Stimulated activated CD4-positive, alpha-beta T cell treated with anti-CD3 and anti-CD28 coated beads, Interleukin-1b, Interleukin-23, amount 100 ng/mL, for 48 hours (primary cell): ENCODE results near the gene CSKMT.
A peak's percentile ranks its signal among the peaks of the same experiment; 100 is the strongest.
"Not testable (repeated sequence)": the region's sequence is repeated elsewhere in the genome, so short reads cannot be mapped to it uniquely, and the experiment has no call there.

Experiments used
- DNase-seq: peaks from one replicate; pipeline ENCODE4 v3.0.0-alpha.2; 2020

Gene CSKMT

GRCh38 chr11:62689421-62690183 lies 24.5 kb downstream of the CSKMT start, which contains the start of gene LRRN4CL:
TSS of gene LRRN4CL (minus strand) at chr11:62689530. CDS start at chr11:62688508, 1,022 bp downstream.
- DNase-seq = no peak

DNA sequence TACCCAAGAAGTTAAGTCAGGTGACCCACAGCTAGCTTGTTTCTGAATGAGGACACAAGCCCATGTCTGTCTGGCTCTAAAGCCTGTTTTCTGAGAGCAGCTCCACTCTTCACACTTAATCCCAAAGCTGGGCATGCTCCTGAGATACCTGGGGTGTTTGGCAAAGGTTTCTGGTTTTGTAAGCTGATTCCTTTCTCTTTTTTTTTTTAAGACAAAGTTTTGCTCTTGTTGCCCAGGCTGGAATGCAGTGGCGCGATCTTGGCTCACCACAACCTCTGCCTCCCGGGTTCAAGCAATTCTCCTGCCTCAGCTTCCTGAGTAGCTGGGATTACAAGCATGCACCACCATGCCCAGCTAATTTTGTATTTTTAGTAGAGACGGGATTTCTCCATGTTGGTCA lies 28.5 kb downstream of the CSKMT start:
- DNase-seq = not testable (repeated sequence)

DNA sequence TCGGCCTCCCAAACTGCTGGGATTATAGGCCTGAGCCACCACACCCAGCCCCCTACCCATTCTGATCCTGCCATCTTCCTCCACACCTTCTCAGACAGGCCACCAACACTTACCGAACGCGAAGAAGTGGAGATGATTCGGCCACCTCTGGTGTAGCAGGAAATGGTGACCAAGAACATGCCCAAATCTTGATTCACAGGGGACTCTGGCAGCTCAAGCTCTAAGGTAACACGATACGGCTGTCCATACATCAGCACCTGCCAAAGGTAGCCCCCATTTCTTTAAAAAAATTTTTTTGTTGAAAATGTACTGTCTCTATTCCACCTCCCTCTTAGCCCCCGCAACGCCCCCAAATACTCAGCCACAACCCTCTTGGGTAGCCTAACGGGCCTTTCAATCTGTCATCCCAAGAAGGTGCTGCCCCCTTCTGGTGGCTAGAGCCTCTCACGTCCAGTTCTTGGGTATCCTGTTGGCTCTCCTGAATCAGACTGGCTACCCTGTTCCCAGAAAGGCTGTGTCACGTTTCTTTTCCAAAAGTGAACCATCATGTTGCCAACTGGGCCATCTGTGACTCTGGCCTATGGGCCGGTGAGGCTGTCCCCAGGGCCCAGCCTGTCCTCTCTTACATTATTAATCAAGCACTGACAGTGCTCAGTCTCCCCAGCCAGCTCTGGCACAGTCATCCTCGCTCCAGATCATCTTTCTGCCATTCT lies 29.5 kb downstream of the CSKMT start:
- peak; percentile 65 for DNase-seq

DNA sequence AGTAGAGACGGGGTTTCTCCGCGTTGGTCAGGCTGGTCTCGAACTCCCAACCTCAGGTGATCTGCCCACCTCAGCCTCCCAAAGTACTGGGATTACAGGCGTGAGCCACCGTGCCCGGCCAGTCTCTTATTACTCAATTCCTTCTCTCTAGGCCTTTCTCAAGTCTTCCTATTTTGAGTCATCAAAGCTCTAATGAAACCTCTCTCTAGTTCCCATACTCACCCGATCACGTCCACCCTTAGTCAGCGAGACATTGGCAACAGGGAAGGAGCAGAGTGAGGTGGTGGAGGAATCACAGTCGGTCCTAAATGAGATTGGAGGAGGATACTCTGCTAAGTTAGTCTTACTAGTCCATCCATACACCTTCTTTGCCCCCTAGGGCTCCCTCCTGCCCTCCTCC lies 37.1 kb downstream of the CSKMT start:
- DNase-seq = no peak

DNA sequence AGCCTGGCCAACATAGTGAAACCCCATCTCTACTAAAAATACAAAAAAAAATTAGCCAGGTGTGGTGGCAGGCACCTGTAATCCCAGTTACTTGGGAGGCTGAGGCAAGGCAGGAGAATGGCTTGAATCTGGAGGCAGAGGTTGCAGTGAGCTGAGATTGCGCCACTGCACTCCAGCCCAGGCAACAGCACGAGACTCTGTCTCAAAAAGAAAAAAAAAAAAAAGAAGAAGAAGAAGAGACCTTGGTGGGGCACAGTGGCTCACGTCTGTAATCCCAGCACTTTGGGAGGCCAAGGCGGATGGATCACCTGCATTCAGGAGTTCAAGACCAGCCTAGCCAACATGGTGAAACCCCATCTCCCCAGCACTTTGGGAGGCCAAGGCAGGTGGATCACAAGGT lies 38.8 kb downstream of the CSKMT start:
- not testable (repeated sequence) for DNase-seq

GRCh38 chr11:62705413-62705812 lies 40.3 kb downstream of the CSKMT start:
- DNase-seq = no peak

- peak; percentile 93 for DNase-seq
Observed at GRCh38 chr11:62705880-62706849, 41.1 kb downstream of the CSKMT start.

DNA sequence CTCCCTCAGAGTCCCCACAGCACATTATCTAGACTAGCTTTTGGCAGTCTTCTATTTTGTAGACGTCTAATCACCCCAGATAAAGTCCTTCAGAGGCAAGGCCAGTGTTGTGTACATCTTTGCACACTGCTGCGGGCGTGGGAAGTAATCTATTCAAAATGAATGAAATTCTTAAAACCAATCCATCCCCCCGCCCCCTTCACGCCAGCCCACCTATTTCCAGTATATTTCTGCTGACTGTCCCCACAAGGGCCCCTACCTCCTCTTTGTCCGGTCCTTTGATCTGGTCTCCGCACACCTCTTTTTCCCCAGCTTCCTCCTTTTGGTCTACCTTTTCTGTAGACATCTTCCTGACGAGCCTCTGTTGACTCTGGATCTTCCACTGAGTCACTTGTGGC lies 41.7 kb downstream of the CSKMT start:
- DNase-seq = no peak

GRCh38 chr11:62707277-62707861 lies 42.3 kb downstream of the CSKMT start, which contains the start of the genes BSCL2 and GNG3:
TSS of gene BSCL2 (minus strand) at chr11:62707424. CDS start at chr11:62707195, 229 bp downstream.
TSS of gene GNG3 (plus strand) at chr11:62707676. CDS start at chr11:62708296, 620 bp downstream.
- peak; percentile 19 for DNase-seq

GRCh38 chr11:62708392-62708791 lies 43.3 kb downstream of the CSKMT start:
- no peak for DNase-seq

DNA sequence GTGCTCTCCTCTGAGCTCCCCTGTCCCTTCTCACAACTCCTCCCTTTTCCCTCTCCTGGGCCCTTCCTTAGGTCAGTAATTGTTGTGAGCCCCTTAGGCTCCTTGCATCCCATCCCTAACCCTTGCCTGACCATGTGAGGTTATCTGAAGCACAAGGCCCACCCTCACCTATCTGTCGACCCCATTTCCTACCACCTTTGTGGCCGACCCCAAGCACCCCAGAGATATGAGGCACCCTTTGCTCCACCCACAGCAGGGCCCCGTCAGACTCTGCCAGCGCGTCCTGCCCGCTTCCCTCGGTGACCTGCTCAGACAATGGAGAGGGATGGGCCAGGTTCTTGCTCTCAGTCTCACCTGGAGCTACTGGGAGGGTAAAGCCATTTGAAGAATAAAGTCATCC lies 43.7 kb downstream of the CSKMT start:
- DNase-seq = peak; percentile 36

DNA sequence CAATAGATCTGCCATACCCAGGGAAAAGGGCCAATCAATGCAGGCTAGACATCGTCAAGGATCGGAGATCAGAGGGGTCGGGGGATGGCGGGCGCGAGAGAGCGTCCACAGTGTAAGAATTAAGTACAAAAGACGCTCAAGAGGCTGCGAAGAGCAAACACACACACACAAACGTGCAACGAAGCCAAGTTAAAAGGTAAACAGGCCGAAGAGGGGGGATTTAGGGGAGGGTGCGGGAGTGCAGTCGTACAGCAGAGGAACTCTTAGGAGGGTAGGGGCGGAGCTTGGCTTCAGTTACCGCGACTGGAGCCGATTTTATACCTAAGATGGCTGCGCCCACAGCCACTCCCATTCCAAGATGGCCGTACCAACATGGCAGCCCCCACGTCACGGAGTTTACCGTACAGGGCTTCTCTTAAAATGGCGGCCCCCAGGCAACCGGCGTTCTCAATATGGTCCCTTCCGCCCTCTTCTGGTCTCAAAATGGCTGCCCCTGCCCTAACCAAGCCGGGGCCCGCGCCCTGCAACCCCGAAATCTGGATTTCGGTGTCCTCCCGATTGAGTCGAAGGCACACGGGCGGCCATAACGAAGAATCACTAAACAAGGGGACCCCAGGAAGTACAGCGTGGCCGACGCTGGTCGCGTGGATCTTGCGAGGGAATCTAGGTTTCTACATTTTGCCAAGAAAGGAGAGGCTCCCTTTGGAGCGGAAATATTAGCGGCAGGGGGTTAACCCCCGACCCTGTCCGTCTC lies 44.3 kb downstream of the CSKMT start:
- DNase-seq = peak; percentile 97

- DNase-seq = no peak
Observed at GRCh38 chr11:62710001-62710345, 44.9 kb downstream of the CSKMT start.

- no peak for DNase-seq
Observed at GRCh38 chr11:62712276-62712812, 47.2 kb downstream of the CSKMT start.

DNA sequence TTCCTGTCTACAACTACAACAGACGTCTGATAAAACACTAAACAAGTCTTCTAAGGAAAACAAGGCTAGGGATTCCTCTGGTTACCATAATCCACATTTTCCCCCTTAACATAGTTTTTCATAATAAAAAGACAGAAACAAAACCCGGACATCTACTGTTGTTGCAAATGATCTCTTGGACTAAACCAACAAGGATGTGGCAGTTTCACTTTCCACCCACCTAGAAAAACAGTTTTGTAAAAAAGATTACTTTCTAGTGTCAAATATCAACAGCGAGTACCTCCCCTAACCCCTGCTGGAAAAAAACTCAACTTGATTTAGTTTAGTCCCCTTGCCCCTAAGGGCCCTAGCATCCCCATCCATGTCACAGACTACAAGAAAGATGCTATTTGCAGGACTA lies 47.7 kb downstream of the CSKMT start:
- DNase-seq = no peak

GRCh38 chr11:62713343-62713742 lies 48.2 kb downstream of the CSKMT start:
- DNase-seq = no peak

- no peak for DNase-seq
Observed at GRCh38 chr11:62715150-62716130, 50.3 kb downstream of the CSKMT start.

- no peak for DNase-seq
Observed at GRCh38 chr11:62716206-62716605, 51.1 kb downstream of the CSKMT start.

DNA sequence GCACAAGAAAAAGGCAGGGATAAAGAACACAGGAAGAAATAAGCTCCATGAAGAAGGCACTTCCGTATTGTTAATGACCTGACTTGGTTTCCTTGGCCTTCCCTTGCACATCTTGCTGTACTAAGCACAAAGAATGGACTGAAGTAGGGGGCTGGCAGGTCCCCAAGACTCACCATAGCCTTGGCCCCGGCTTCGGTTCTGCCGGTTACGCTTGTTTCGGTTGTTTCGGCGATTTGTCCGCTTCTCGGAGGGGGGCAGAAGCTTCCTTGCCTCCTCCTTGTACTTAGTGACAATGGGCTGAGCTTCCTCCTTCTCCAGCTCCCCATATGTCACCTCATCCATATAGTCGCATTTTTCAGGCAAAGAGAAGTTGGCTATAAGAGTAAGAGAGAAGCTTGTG lies 51.7 kb downstream of the CSKMT start:
- no peak for DNase-seq
